ENCODE data around the gene SDC3. TPM values are rescaled to one million over a fixed set of nuclear protein-coding genes. Genes with fewer than 3 reads are reported as not detected.

Gene SDC3
- total RNA-seq, 1 experiment from 2014 or later, result 7.7 TPM

GRCh38 chr1:30889511-30889910, 19.0 kb downstream of the SDC3 start:
- no peak for DNase-seq (ENCODE audit: low spot score)
- POLR2A ChIA-PET (ENCODE audit: low non-redundant PET), result no interaction called here
- Histone ChIP-seq H3K4me1 (ENCODE audit: insufficient read depth, low read length, poor library complexity, severe bottlenecking) (peaks cover 9% of the 10 kb centered on the region), H3K27ac (ENCODE audit: low read depth, low read length, poor library complexity, severe bottlenecking) (no peak overlapping the region), H3K9me3 (ENCODE audit: low read depth, low read length, poor library complexity, severe bottlenecking) (no peaks in the 10 kb centered on the region), H3K36me3 (ENCODE audit: insufficient read depth, low read length, poor library complexity, severe bottlenecking) (no peaks in the 10 kb centered on the region), H3K4me3 (ENCODE audit: low read depth, low read length, poor library complexity, severe bottlenecking) (no peak overlapping the region), H3K27me3 (replicated peaks; ENCODE audit: insufficient read depth, low read depth, low read length, poor library complexity) (no peaks in the 10 kb centered on the region)
- no TSS peak for BruUV-seq (replicated peaks)
- intact Hi-C loops (cut with micrococcal nuclease; ENCODE audit: unreplicated experiment), result no loop called here
- CTCF ChIA-PET, result no interaction called here
- TF ChIP-seq EZH2 (IDR thresholded peaks at IDR 0.05; ENCODE audit: borderline replicate concordance, low read depth, low read length, poor library complexity, severe bottlenecking) (no peak), CTCF (conservative IDR thresholded peaks at IDR 0.05; ENCODE audit: low read depth, low read length) (no peak)

- no peak for DNase-seq (ENCODE audit: low spot score)
- Histone ChIP-seq H3K4me1 (ENCODE audit: insufficient read depth, low read length, poor library complexity, severe bottlenecking) (peaks cover 9% of the 10 kb centered on the region), H3K27ac (ENCODE audit: low read depth, low read length, poor library complexity, severe bottlenecking) (no peak overlapping the region), H3K27me3 (replicated peaks; ENCODE audit: insufficient read depth, low read depth, low read length, poor library complexity) (no peaks in the 10 kb centered on the region), H3K4me3 (ENCODE audit: low read depth, low read length, poor library complexity, severe bottlenecking) (no peak overlapping the region), H3K9me3 (ENCODE audit: low read depth, low read length, poor library complexity, severe bottlenecking) (no peaks in the 10 kb centered on the region), H3K36me3 (ENCODE audit: insufficient read depth, low read length, poor library complexity, severe bottlenecking) (no peaks in the 10 kb centered on the region)
- intact Hi-C loops (cut with micrococcal nuclease; ENCODE audit: unreplicated experiment), result no loop called here
- TF ChIP-seq EZH2 (IDR thresholded peaks at IDR 0.05; ENCODE audit: borderline replicate concordance, low read depth, low read length, poor library complexity, severe bottlenecking), result no peak
- CTCF ChIA-PET, result no interaction called here
- BruUV-seq (replicated peaks), result no TSS peak
- POLR2A ChIA-PET (ENCODE audit: low non-redundant PET), result no interaction called here
These were observed 19.6 kb downstream of the SDC3 start for GRCh38 chr1:30888975-30889374.

GRCh38 chr1:30888391-30888790, 20.2 kb downstream of the SDC3 start:
- BruUV-seq (replicated peaks), result no TSS peak
- TF ChIP-seq CTCF (conservative IDR thresholded peaks at IDR 0.05; ENCODE audit: low read depth, low read length), result no peak
- TF ChIP-seq EZH2 (IDR thresholded peaks at IDR 0.05; ENCODE audit: borderline replicate concordance, low read depth, low read length, poor library complexity, severe bottlenecking), result no peak
- intact Hi-C loops (cut with micrococcal nuclease; ENCODE audit: unreplicated experiment), result no loop called here
- ChIA-PET POLR2A (ENCODE audit: low non-redundant PET) (no interaction called here), CTCF (no interaction called here)
- Histone ChIP-seq H3K27me3 (replicated peaks; ENCODE audit: insufficient read depth, low read depth, low read length, poor library complexity) (no peaks in the 10 kb centered on the region), H3K9me3 (ENCODE audit: low read depth, low read length, poor library complexity, severe bottlenecking) (no peaks in the 10 kb centered on the region), H3K27ac (ENCODE audit: low read depth, low read length, poor library complexity, severe bottlenecking) (no peak overlapping the region), H3K36me3 (ENCODE audit: insufficient read depth, low read length, poor library complexity, severe bottlenecking) (no peaks in the 10 kb centered on the region), H3K4me1 (ENCODE audit: insufficient read depth, low read length, poor library complexity, severe bottlenecking) (peaks cover 9% of the 10 kb centered on the region), H3K4me3 (ENCODE audit: low read depth, low read length, poor library complexity, severe bottlenecking) (no peak overlapping the region)
- DNase-seq (ENCODE audit: low spot score), result no peak

GRCh38 chr1:30887485-30888315, 20.9 kb downstream of the SDC3 start:
- no peak overlapping the region for H3K27ac ChIP-seq (ENCODE audit: low read depth, low read length, poor library complexity, severe bottlenecking)
- CTCF ChIA-PET, result no interaction called here
- POLR2A ChIA-PET (ENCODE audit: low non-redundant PET), result no interaction called here

More at GRCh38 chr1:30887485-30888315, 20.9 kb downstream of the SDC3 start:
- DNase-seq (ENCODE audit: low spot score), result no peak
- intact Hi-C loops (cut with micrococcal nuclease; ENCODE audit: unreplicated experiment), result no loop called here
- no TSS peak for BruUV-seq (replicated peaks)
- Histone ChIP-seq H3K9me3 (ENCODE audit: low read depth, low read length, poor library complexity, severe bottlenecking) (no peaks in the 10 kb centered on the region), H3K36me3 (ENCODE audit: insufficient read depth, low read length, poor library complexity, severe bottlenecking) (no peaks in the 10 kb centered on the region), H3K27me3 (replicated peaks; ENCODE audit: insufficient read depth, low read depth, low read length, poor library complexity) (no peaks in the 10 kb centered on the region), H3K4me3 (ENCODE audit: low read depth, low read length, poor library complexity, severe bottlenecking) (no peak overlapping the region), H3K4me1 (ENCODE audit: insufficient read depth, low read length, poor library complexity, severe bottlenecking) (peaks cover 9% of the 10 kb centered on the region)
- TF ChIP-seq CTCF (conservative IDR thresholded peaks at IDR 0.05; ENCODE audit: low read depth, low read length) (no peak), EZH2 (IDR thresholded peaks at IDR 0.05; ENCODE audit: borderline replicate concordance, low read depth, low read length, poor library complexity, severe bottlenecking) (no peak)
